HL-60 (cell line): Measurements from ENCODE around the gene SIX1.

Experiments
- DNase-seq, 2 experiments: peaks; one replicate each; pipeline ENCODE4 v3.0.0-alpha.2; 2010 to 2020; ENCODE audit warnings: low read depth in 1 of 2, low spot score in 1 of 2
- H3K27ac ChIP-seq: fragments of 250-450 bp; sonication (Bioruptor Pico); replicated peaks from 2 replicates; pipeline ENCODE4 v1.5.1; 2020; ENCODE audit warnings: mild to moderate bottlenecking, moderate library complexity
- H3K27me3 ChIP-seq: fragments of 250-450 bp; sonication (Bioruptor Pico); 2 replicates; pipeline ENCODE4 v1.5.1; 2021; ENCODE audit warnings: mild to moderate bottlenecking, moderate library complexity; ENCODE audit not compliant: insufficient read depth, poor library complexity, severe bottlenecking
- H3K4me3 ChIP-seq: replicated peaks from 2 replicates; pipeline ENCODE4 v1.5.1; 2011; ENCODE audit warnings: mild to moderate bottlenecking, control low read depth, low read length; ENCODE audit not compliant: insufficient read depth
- CTCF ChIP-seq: IDR thresholded peaks from one replicate; pipeline ENCODE4 v1.5.1; 2011; ENCODE audit warnings: low read length, control low read depth, inconsistent platforms; ENCODE audit not compliant: insufficient read depth
- GABPA ChIP-seq: IDR thresholded peaks from 2 replicates; pipeline ENCODE4 v1.6.1; 2012; ENCODE audit warnings: low read depth
- POLR2AphosphoS5 ChIP-seq: IDR thresholded peaks from 2 replicates; pipeline ENCODE4 v1.6.1; 2012; ENCODE audit warnings: low read depth
- REST ChIP-seq: IDR thresholded peaks from 2 replicates; pipeline ENCODE4 v1.6.1; 2012; ENCODE audit warnings: low read depth; ENCODE audit not compliant: insufficient replicate concordance
- SPI1 ChIP-seq: IDR thresholded peaks from 2 replicates; pipeline ENCODE4 v1.6.1; 2012; ENCODE audit warnings: low read depth, mild to moderate bottlenecking, borderline replicate concordance

The SIX1 gene

GRCh38 chr14:60596139-60596538 is 53.1 kb downstream of the SIX1 start:
- Histone ChIP-seq H3K27me3 (peaks cover 4% of the 10 kb centered on the region), H3K27ac (no peak overlapping the region), H3K4me3 (no peak overlapping the region)
- no peak for DNase-seq
- TF ChIP-seq SPI1 (no peak), GABPA (no peak), REST (no peak), CTCF (no peak), POLR2AphosphoS5 (no peak)

GRCh38 chr14:60594062-60594461 is 55.2 kb downstream of the SIX1 start:
- no peak overlapping the region for H3K27ac ChIP-seq
- no peaks in the 10 kb centered on the region for H3K27me3 ChIP-seq
- TF ChIP-seq CTCF = no peak
- no peak for TF ChIP-seq POLR2AphosphoS5
- TF ChIP-seq GABPA = no peak
- no peak overlapping the region for H3K4me3 ChIP-seq
- DNase-seq = no peak
